B cell (primary cell): ENCODE measurements around the gene PKNOX1. TPM values are rescaled to one million over a fixed set of nuclear protein-coding genes. Genes with fewer than 3 reads are reported as not detected.

Experiments used
- ATAC-seq: fragments of 200-7000 bp; cut with Tn5 transposase; one replicate; pipeline ENCODE4 v1.10.0; 2021; ENCODE audit warnings: low read depth, mild to moderate bottlenecking, moderate number of reproducible peaks, moderate library complexity
- CTCF ChIA-PET: fragments of 350-600 bp; sonication (Branson Sonifier 250); formaldehyde crosslinking; loops from one replicate; lab custom pipeline; 2021; ENCODE audit warnings: antibody characterized with exemption, inconsistent platforms; lab: Charles Lee
- POLR2A ChIA-PET: fragments of 350-600 bp; sonication (Branson Sonifier 250); formaldehyde crosslinking; loops from one replicate; lab custom pipeline; 2021; ENCODE audit warnings: antibody characterized with exemption; lab: Charles Lee
- DNase-seq: peaks from one replicate; pipeline ENCODE4 v3.0.0; 2013
- H2AFZ ChIP-seq: 2 replicates; pipeline ENCODE4 v1.6.1; 2012; ENCODE audit warnings: mild to moderate bottlenecking, low read depth, low read length; ENCODE audit not compliant: insufficient read depth, poor library complexity, severe bottlenecking
- H3K27ac ChIP-seq, 2 donors: 1 replicate in 1 of 2; 2 replicates in 1 of 2; pipeline ENCODE4 v1.5.1; 2012 to 2013; ENCODE audit warnings: low read length in 2 of 2, mild to moderate bottlenecking in 2 of 2, moderate library complexity in 1 of 2
- H3K27me3 ChIP-seq, 4 experiments: fragments of 200-600 bp in 1 of 4; sonication (generic) in 1 of 4; replicated peaks in 1 of 4; 1 replicate in 2 of 4; 2 replicates in 2 of 4; pipeline versions ENCODE4 v1.6.1 to v1.7.0; 2013 to 2016; ENCODE audit warnings: low read length in 3 of 4, mild to moderate bottlenecking in 2 of 4, mixed read lengths in 1 of 4, moderate library complexity in 1 of 4; ENCODE audit not compliant: insufficient read depth in 4 of 4, control insufficient read depth in 3 of 4; ENCODE audit errors: control extremely low read depth in 1 of 4
- H3K36me3 ChIP-seq, 2 experiments: replicated peaks in 1 of 2; 1 replicate in 1 of 2; 2 replicates in 1 of 2; pipeline versions ENCODE4 v1.6.1 to v1.7.1; 2013; ENCODE audit warnings: low read length in 1 of 2; ENCODE audit not compliant: insufficient read depth in 2 of 2, control insufficient read depth in 1 of 2; ENCODE audit errors: control extremely low read depth in 1 of 2, extremely low read depth in 1 of 2
- H3K4me1 ChIP-seq, 2 donors: fragments of 200-600 bp in 1 of 2; sonication (generic) in 1 of 2; 1 replicate in 1 of 2; 2 replicates in 1 of 2; pipeline versions ENCODE4 v1.5.1 to v1.6.1; 2013 to 2017; ENCODE audit warnings: low read length in 2 of 2; ENCODE audit not compliant: control insufficient read depth in 2 of 2, insufficient read depth in 2 of 2
- H3K4me2 ChIP-seq: replicated peaks from 2 replicates; pipeline ENCODE3; 2012; ENCODE audit warnings: mild to moderate bottlenecking, low read depth, low read length; ENCODE audit not compliant: poor library complexity, severe bottlenecking
- H3K4me3 ChIP-seq, 5 experiments: fragments of 200-600 bp in 1 of 5; sonication (generic) in 1 of 5; 1 replicate in 3 of 5; 2 replicates in 2 of 5; pipeline versions ENCODE4 v1.5.1 to v1.7.0; 2011 to 2016; ENCODE audit warnings: low read length in 4 of 5, mild to moderate bottlenecking in 4 of 5, low read depth in 2 of 5, control low read depth in 1 of 5, moderate library complexity in 1 of 5; ENCODE audit not compliant: insufficient read depth in 1 of 5; ENCODE audit errors: control extremely low read depth in 1 of 5, extremely low read depth in 1 of 5
- H3K79me2 ChIP-seq: fragments of 200-600 bp; sonication (generic); one replicate; pipeline ENCODE4 v1.6.0; 2016; ENCODE audit warnings: low read length; ENCODE audit not compliant: control insufficient read depth, insufficient read depth
- H3K9ac ChIP-seq: fragments of 200-600 bp; sonication (generic); 2 replicates; pipeline ENCODE4 v1.6.1; 2017; ENCODE audit warnings: mild to moderate bottlenecking, low read length, moderate library complexity
- H3K9me3 ChIP-seq, 3 donors: one replicate each; pipeline versions ENCODE4 v1.6.1 to v1.7.1; 2013; ENCODE audit warnings: low read length in 2 of 3; ENCODE audit not compliant: control insufficient read depth in 2 of 3, insufficient read depth in 1 of 3; ENCODE audit errors: control extremely low read depth in 1 of 3
- H4K20me1 ChIP-seq: 2 replicates; pipeline ENCODE4 v1.6.0; 2012; ENCODE audit warnings: mild to moderate bottlenecking, low read length; ENCODE audit not compliant: insufficient read depth, control insufficient read depth, poor library complexity, severe bottlenecking
- H3K27ac Mint-ChIP-seq: one replicate; pipeline ENCODE4 v1.8.0; 2021; ENCODE audit warnings: mixed read lengths
- H3K27me3 Mint-ChIP-seq: one replicate; pipeline ENCODE4 v1.8.0; 2021; ENCODE audit warnings: mixed read lengths
- H3K4me1 Mint-ChIP-seq: one replicate; pipeline ENCODE4 v1.8.0; 2021; ENCODE audit warnings: mixed read lengths
- H3K4me3 Mint-ChIP-seq: one replicate; pipeline ENCODE4 v1.8.0; 2021; ENCODE audit warnings: mixed read lengths
- H3K9me3 Mint-ChIP-seq: one replicate; pipeline ENCODE4 v1.8.0; 2022; ENCODE audit warnings: mixed read lengths; ENCODE audit not compliant: insufficient read depth
- CTCF ChIP-seq: fragments of 200-600 bp; IDR thresholded peaks from one replicate; pipeline ENCODE4 v1.8.0; 2022; ENCODE audit warnings: antibody characterized with exemption, mild to moderate bottlenecking
- EZH2 ChIP-seq: IDR thresholded peaks from 2 replicates; pipeline ENCODE4 v1.6.1; 2012; ENCODE audit warnings: borderline replicate concordance, low read depth, mild to moderate bottlenecking, moderate library complexity, low read length; ENCODE audit not compliant: insufficient read depth, poor library complexity, severe bottlenecking
- WGBS: methylation state at CpG from one replicate; pipeline ENCODE4 v1.1.5; 2013; ENCODE audit warnings: missing lambda C conversion rate; ENCODE audit not compliant: insufficient coverage; 5-methylcytosine and 5-hydroxymethylcytosine counted together
- intact Hi-C: fragments of 100-400 bp; cut with micrococcal nuclease; formaldehyde crosslinking; loops from one replicate; pipeline ENCODE4 v1.10.0; 2022
- polyA plus RNA-seq: library from polyadenylated mRNA; depleted of rRNA; stranded (reverse); fragments of >200 nt; gene quantifications from 2 replicates; pipeline ENCODE4 v1.2.3, GENCODE V29; 2012
- total RNA-seq, 2 donors: library from RNA; stranded (reverse); fragments of 120-200 nt in 1 of 2; gene quantifications; 1 replicate in 1 of 2; 2 replicates in 1 of 2; pipeline versions ENCODE4 v1.2.3 to v1.2.4, GENCODE V29; 2013 to 2022

PKNOX1 gene
- total and polyA plus RNA-seq, 2 donors (not counting 1 experiment from before 2014, with no cell fraction given), result 7.6 to 29.5 TPM

GRCh38 chr21:42969193-42969600 lies 5.2 kb upstream of the PKNOX1 start:
- ChIA-PET CTCF (no interaction called here), POLR2A (no interaction called here)
- Histone ChIP-seq H3K79me2 (no peaks in the 10 kb centered on the region), H3K4me2 (no peak overlapping the region), H3K27me3 (no peaks in the 10 kb centered on the region), H3K9ac (no peak overlapping the region), H4K20me1 (no peaks in the 10 kb centered on the region), H3K36me3 (no peaks in the 10 kb centered on the region), H3K27ac (no peak overlapping the region), H2AFZ (no peak overlapping the region), H3K4me3 (no peak overlapping the region), H3K9me3 (no peaks in the 10 kb centered on the region), H3K4me1 (peaks cover 7 to 9% of the 10 kb centered on the region in 2 donors)
- TF ChIP-seq CTCF (no peak), EZH2 (no peak)
- intact Hi-C loops, result no loop called here
- 97% methylated on average over 2 of the region's 6 CpGs for WGBS
- H3K27ac Mint-ChIP-seq, result no peak overlapping the region
- peaks cover 4% of the 10 kb centered on the region for H3K4me1 Mint-ChIP-seq
- no peaks in the 10 kb centered on the region for H3K27me3 Mint-ChIP-seq
- DNase-seq (no peak), ATAC-seq (no peak)
- H3K4me3 Mint-ChIP-seq, result no peak overlapping the region
- no peaks in the 10 kb centered on the region for H3K9me3 Mint-ChIP-seq

- H3K4me3 Mint-ChIP-seq, result no peak overlapping the region
- H3K4me2 ChIP-seq, result no peak overlapping the region
- no peaks in the 10 kb centered on the region for H3K79me2 ChIP-seq
- no peak overlapping the region for H3K27ac ChIP-seq
- H3K4me1 ChIP-seq, result peaks cover 13 to 17% of the 10 kb centered on the region in 2 donors
- no peaks in the 10 kb centered on the region for H3K27me3 Mint-ChIP-seq
- H3K9ac ChIP-seq, result no peak overlapping the region
- CTCF ChIA-PET, result no interaction called here
- H3K9me3 Mint-ChIP-seq, result no peaks in the 10 kb centered on the region
- no peak overlapping the region for H3K27ac Mint-ChIP-seq
- peaks cover 9% of the 10 kb centered on the region for H3K4me1 Mint-ChIP-seq
- POLR2A ChIA-PET, result no interaction called here
- H3K27me3 ChIP-seq, result no peaks in the 10 kb centered on the region
- intact Hi-C loops, result loop anchor here (5.0 to 10.0 kb wide), 2 partner anchors 1041 to 1844 kb away; partner anchors contain the start of genes SUMO3 and TRAPPC10
- ATAC-seq (no peak), DNase-seq (no peak)
- no peak overlapping the region for H3K4me3 ChIP-seq
- no peaks in the 10 kb centered on the region for H4K20me1 ChIP-seq
- H3K36me3 ChIP-seq, result no peaks in the 10 kb centered on the region
- WGBS, result 96% methylated on average over 4 of the region's 7 CpGs
- H2AFZ ChIP-seq, result no peak overlapping the region
- TF ChIP-seq CTCF (no peak), EZH2 (no peak)
- H3K9me3 ChIP-seq, result no peaks in the 10 kb centered on the region
These were observed 3.3 kb upstream of the PKNOX1 start for GRCh38 chr21:42970946-42971653.
